Subcutaneous adipose tissue (tissue), 4 donors: ENCODE results near the gene ZDHHC8. TPM values are rescaled to one million over a fixed set of nuclear protein-coding genes. Genes with fewer than 3 reads are reported as not detected.

Source experiments
- total RNA-seq, 4 donors: library from RNA; depleted of rRNA; stranded (reverse); fragments of >200 nt; gene quantifications; one replicate each; pipeline ENCODE4 v1.1.0, GENCODE V29; 2016
- TF ChIP-seq, protein P1 (sequence below): fragments of 450-650 bp; IDR thresholded peaks from one replicate; pipeline ENCODE4 v1.5.1; 2016; ENCODE audit warnings: low read depth, mild to moderate bottlenecking, control low read depth, antibody characterized with exemption, moderate library complexity

Gene ZDHHC8
- total RNA-seq, 4 donors from 2014 or later: 7.0 to 32.2 (median 11.0) TPM

DNA sequence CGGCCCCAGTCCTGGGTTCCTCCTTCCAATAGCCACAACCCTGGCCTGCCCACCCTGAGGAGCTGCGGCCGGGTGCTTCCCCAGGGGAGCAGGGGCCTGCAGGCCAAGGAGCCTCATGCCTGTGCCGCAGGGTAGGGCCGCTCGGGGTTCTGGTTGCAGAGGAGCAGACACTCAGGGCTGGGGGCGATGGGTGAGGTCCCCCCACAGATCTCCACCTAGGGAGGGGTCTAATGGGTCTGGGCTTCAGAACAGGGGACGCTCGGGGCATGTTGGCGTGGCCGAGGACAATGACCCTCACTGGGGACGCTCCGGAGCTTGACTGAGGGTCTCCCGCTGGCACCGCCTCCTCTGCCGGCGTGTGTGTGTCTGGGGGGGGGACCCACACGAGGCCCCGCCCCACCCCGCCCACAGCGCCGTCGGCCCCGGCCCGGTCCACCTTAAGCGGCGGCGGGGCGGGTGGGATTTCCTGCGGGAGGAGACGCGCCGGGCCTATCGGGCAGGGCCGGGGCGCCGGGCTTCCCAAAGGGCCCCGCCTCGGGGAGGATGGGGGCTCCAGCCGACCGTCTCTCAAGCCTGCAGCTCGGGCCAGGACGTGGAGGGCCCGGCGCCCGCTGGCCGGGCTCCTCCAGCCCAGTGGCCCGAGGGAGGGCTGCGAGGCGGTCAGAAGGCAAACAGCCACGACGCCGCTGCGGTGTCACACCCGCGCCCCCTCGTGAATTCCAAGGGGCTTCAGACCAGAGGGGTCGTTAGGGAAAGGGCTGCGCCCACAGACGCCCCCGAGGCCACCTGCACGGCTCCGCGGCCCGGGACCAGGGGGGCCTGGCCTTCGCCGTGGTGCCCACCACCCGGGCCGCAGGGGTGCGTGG lies 640 bp upstream of the ZDHHC8 start:
- TF ChIP-seq, protein P1, sequence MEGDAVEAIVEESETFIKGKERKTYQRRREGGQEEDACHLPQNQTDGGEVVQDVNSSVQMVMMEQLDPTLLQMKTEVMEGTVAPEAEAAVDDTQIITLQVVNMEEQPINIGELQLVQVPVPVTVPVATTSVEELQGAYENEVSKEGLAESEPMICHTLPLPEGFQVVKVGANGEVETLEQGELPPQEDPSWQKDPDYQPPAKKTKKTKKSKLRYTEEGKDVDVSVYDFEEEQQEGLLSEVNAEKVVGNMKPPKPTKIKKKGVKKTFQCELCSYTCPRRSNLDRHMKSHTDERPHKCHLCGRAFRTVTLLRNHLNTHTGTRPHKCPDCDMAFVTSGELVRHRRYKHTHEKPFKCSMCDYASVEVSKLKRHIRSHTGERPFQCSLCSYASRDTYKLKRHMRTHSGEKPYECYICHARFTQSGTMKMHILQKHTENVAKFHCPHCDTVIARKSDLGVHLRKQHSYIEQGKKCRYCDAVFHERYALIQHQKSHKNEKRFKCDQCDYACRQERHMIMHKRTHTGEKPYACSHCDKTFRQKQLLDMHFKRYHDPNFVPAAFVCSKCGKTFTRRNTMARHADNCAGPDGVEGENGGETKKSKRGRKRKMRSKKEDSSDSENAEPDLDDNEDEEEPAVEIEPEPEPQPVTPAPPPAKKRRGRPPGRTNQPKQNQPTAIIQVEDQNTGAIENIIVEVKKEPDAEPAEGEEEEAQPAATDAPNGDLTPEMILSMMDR: no peak

DNA sequence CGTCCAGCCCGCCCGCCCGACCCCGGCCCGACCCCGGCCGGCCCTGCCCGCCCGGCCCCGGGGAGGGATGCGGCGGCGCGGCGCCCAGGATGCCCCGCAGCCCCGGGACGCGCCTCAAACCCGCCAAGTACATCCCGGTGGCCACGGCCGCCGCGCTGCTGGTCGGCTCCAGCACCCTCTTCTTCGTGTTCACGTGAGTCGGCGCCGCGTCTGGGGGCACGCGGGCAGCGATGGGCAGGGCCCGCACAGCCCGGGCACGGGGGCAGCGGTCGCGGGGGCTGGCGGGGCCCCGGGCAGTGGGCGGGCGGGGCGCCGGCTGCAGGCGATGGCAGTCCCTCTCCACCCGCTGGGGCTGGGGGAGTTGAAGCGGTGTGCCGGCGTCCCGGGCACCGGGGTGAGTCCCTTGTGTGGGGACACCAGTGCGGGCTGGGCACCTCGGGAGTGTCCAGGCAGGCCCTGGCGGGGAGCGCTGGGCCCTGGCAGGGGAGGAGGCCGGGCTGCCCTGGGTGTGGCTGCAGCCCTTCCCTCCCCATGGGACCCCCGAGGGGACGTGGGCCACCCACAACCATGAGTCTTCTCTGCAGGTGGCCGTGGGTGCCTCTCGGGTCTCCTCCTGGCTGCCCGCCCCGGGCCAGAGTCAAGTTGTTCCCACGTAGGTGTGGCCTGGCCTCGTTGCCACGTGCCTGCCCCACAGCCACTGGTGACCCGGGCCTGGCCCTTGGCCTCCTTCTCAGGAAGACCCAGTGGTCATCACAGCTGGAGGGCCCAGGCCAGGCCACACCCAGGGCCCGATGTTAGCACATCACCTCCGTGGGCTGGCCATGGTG lies 468 bp downstream of the ZDHHC8 start:
- TF ChIP-seq, protein P1: no peak

DNA sequence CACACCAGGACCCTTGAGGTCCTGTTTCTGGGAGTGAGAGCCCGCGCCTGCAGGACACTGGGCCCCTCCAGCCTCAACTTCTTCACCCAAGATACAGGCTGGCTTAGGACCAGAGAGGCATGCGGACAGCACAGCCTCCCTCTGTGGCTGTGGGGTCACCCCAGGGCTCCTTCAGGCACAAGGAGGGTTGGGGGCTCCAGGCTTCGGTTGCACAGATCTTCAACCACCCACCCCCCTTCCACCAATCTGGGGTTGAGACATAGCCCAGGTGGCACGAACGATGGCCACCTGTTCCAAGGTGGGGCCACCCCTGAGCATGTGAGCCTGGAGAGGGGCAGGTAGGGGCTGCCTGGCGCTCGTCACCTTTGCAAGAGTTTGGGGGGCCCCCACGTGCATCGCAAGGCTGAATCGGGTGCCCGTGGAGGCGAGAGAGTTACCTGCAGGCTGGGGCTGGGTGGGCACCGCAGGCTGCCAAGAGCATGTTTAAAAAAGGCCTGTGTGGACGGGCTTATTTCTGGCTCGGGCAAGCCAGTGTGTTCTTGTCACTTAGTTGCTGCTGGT lies 1.2 kb downstream of the ZDHHC8 start:
- TF ChIP-seq, protein P1: no peak

DNA sequence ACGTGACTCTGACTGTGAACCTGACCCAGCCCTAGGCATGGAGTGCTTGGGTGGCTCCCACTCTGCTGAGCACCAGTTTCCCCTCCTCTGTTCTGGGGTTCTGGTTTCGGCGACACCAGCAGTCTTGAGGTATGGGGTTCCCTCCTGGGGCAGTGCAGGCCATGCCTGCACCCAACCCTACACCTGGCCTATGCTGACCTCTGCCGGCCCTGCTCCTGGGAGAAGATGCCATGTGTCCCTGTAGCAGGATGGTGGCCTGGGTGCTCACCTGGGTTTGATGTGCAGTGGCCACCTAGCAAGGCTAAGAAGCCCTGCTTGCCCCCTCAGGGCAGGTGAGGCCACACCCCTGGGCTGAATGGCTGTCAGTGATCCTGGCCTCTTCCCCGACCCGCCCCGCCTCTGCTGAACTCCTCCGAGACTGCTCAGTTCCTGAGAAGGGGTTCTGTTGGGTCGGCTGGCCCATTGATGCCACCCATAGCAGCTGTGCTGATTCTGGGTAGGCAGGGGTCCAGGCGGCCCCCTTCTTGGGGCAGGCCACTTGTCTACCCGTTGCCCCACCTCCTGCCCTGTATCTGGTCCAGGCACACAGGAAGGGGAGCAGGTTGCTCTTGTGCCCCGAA lies 2.4 kb downstream of the ZDHHC8 start:
- TF ChIP-seq, protein P1: no peak

DNA sequence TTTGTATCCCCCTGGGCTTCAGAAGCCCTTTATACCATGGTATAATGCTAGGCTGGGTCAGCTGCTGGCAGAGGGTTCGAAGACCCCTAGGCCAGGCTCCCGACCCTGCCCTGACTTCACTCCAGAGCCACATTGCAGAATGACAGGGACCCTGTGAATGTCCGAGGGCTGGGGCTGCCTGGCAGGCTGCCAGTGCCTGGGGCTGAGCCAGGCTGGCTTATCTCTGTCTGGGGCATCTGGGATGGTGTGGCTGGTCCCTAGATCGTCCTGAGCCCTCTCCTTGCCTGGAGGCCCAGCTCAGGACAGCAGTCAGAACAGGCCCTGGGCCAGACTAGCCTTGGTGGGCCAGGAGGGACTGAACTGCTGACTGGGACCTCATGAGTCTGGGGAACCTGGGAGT lies 3.7 kb downstream of the ZDHHC8 start:
- TF ChIP-seq, protein P1: no peak

DNA sequence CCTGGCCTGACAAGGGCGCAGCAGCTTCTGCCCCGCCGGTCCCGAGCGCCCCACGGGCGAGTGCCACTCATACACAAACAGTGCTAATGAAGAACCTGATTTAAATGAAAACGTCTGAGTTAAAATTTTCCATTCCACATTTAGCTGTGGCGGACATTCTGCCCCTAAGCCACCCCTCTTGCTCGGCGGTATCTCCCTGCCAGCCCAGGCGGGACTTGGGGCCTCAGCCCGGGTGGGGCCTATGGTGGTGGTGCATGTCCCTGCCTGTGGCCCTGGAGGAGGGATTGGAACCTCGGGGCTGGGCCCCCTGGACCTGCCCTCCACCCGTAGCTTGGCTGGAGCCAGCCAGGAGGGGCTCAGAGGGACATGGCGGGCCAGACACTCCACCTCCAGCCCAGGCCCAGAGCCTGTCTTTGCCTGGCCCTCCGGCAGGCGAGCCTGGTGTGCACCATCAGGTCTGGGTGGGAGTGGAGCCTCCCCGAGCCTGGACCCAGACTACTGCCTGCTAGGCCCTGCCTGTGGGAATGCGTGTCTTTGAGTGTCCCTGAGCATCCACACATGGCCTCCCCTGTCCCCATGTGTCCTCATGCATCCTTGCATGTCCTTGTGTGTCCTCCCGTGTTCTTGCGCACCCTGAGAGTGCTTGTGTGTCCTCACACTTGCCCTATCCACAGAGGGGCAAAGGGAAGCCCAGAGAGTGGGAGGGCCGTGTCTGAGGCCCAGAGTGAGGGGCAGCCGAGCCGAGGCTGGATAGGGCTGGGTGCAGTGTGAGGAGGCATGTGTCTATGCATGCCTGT lies 4.4 kb downstream of the ZDHHC8 start:
- TF ChIP-seq, protein P1: no peak
